Retinal pigment epithelial cell (primary cell): Measurements from ENCODE around the gene HMGXB4.

Source experiments
- DNase-seq: peaks from one replicate; pipeline ENCODE4 v3.0.0-alpha.2; 2010; ENCODE audit warnings: low read depth
- H3K4me3 ChIP-seq: 2 replicates; pipeline ENCODE4 v1.5.1; 2011; ENCODE audit warnings: mild to moderate bottlenecking, low read length, control low read depth, moderate library complexity
- CTCF ChIP-seq: conservative IDR thresholded peaks from 2 replicates; pipeline ENCODE4 v1.5.1; 2011; ENCODE audit warnings: low read depth, low read length, control low read depth, inconsistent platforms

The HMGXB4 gene

DNA sequence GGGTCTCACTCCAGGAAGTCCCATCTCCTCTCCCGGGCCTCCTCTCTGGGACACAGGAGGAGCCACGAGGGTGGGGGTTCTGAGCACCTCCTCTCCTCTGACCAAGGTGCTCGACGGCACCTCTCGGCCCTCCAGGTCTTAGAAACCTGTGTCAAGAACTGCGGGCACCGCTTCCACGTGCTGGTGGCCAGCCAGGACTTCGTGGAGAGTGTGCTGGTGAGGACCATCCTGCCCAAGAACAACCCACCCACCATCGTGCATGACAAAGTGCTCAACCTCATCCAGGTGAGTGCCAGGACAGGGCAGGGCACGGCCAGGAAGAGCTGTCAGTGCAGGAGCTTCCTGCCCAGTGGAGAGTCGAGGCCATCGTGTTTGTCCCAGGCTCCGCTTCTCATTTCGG, 65.6 kb downstream of the HMGXB4 start:
- no peak for TF ChIP-seq CTCF
- H3K4me3 ChIP-seq: no peak overlapping the region
- no peak for DNase-seq

DNA sequence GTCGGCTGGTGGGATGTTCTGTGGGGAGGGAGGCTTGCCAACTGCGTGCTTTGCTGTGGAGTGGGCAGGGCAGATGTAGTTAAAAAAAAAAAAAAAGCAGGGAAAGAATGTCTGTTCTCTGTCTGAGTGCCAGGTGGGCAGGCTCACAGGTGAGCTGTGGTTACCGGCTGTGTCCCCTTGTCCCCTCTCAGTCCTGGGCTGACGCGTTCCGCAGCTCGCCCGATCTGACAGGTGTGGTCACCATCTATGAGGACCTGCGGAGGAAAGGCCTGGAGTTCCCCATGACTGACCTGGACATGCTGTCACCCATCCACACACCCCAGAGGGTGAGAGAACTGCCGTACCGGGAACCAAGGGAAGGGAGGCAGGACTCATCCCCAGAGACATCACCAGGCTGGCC, 66.0 kb downstream of the HMGXB4 start:
- no peak for TF ChIP-seq CTCF
- no peak for DNase-seq
- H3K4me3 ChIP-seq: no peak overlapping the region

GRCh38 chr22:35324067-35324466, 66.8 kb downstream of the HMGXB4 start:
- no peak for TF ChIP-seq CTCF
- no peak overlapping the region for H3K4me3 ChIP-seq
- DNase-seq: no peak

DNA sequence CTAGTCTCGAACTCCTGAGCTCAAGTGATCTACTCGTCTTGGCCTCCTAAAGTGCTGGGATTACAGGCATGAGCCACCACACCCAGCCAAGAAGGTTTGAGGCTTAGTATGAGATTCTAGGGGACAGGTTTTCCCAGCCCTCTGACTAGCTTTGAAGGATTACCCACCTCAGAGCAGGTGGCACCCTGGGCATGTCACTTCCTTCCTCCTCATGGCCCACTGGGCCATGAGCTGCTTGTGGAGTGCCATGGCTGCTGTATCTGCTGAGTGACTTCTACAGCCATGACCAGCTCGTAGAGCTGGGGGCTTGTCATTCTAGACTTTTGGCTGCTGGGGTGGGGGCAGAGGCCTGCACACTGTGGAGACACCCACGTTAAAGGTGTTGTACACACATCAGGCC, 67.5 kb downstream of the HMGXB4 start:
- no peak for TF ChIP-seq CTCF
- H3K4me3 ChIP-seq: no peak overlapping the region
- DNase-seq: no peak

GRCh38 chr22:35325209-35325608, 67.9 kb downstream of the HMGXB4 start:
- H3K4me3 ChIP-seq: no peak overlapping the region
- no peak for DNase-seq
- TF ChIP-seq CTCF: no peak

DNA sequence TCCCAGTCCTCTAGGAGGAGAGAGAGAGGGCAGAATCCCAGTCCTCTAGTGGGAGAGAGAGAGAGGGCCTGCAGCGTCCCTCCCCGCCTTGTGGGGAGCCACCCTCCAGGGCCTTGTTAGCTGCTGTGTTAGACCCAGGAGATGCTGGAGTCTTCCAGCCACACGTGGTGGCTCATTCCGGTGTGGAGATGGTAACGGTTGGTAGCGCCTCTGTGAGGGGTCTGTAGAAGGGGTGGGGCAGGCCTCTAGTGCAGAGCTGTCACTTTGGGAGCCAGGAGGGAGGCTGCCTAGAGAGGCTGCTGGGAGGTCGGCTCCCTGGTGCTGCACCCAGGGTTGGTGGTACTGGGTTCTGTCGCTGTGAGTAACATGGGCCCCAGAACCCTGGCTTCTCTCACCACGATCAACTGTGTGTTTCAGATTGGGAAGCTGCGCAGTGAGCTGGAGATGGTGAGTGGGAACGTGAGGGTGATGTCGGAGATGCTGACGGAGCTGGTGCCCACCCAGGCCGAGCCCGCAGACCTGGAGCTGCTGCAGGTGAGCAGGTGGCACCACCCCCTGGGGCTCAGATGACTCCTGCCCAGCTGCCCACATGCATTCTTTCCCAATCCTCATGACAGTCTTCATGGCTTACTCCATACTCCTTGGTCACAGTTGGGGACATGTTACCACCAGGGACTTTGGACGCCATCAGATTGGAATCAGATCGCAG, 69.7 kb downstream of the HMGXB4 start:
- DNase-seq: no peak
- no peak for TF ChIP-seq CTCF
- no peak overlapping the region for H3K4me3 ChIP-seq

DNA sequence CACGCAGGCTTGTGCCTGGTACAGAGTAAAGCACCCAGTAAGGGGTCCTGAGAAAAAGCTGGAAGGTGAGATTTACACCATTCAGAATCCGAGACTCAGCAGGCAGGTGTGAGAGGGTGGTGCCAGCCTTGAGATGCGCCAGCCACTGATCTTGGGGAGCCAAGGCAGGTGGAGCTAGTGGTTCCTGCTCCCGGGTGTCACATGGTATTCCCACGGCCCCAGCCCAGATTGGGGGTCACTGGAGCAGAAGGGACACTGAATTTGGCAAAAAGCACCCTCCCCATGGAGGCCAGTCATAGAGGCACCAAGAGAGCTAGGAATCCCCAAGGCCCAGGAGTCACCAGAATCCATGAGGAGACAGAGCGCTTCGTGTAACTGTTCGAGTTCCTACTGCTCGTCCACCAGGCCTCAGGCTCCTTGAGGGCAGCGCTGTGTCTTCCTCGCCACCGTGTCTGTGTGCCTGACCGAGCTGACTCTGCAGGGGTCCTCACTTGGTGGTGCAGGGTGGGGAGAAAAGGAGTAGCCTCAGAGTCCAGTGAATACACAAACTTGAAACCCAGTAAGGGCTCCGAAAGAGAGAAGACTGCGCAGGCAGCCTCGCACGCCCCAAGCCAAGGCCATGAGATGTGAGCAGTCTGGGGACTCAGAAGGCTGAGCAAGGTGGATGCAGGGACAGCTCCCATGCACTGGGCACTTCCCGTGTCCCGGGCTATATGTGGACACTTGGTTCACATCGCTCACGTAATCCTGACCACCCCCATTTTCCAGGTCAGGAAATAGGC, 70.6 kb downstream of the HMGXB4 start:
- DNase-seq: no peak
- no peak for TF ChIP-seq CTCF
- H3K4me3 ChIP-seq: no peak overlapping the region
